GM21528 (cell line): Measurements from ENCODE around the gene MEF2D.

Experiments
- ATAC-seq: cut with Tn5 transposase; IDR thresholded peaks from one replicate; pipeline ENCODE4 v1.9.1; 2021; ENCODE audit warnings: mild to moderate bottlenecking, moderate library complexity; ENCODE audit not compliant: unreplicated experiment, low FRiP score

Gene MEF2D

GRCh38 chr1:156525071-156525501 is 24.5 kb upstream of the MEF2D start:
- no peak for ATAC-seq

GRCh38 chr1:156524481-156524869 is 23.9 kb upstream of the MEF2D start:
- ATAC-seq, result no peak

GRCh38 chr1:156523801-156524480 is 23.4 kb upstream of the MEF2D start:
- no peak for ATAC-seq

GRCh38 chr1:156522443-156522970 is 21.9 kb upstream of the MEF2D start:
- no peak for ATAC-seq

DNA sequence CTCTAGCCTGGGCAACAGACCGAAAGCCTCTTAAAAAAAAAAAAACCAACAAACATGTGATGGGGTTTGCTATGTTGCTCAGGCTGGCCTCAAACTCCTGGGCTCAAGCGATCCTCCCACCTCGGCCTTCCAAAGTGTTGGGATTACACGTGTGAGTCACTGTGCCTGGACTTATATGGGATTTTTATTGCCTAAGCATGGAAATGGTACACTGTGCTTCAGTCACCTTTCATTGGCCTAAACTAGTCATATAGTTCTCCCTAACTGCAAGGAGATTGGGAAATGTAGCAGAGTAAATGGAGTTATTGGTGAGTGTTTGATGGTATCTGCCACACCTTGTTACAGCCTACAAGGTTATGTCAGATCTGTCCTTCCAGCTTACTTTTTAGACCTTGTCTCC is 17.2 kb upstream of the MEF2D start:
- no peak for ATAC-seq

DNA sequence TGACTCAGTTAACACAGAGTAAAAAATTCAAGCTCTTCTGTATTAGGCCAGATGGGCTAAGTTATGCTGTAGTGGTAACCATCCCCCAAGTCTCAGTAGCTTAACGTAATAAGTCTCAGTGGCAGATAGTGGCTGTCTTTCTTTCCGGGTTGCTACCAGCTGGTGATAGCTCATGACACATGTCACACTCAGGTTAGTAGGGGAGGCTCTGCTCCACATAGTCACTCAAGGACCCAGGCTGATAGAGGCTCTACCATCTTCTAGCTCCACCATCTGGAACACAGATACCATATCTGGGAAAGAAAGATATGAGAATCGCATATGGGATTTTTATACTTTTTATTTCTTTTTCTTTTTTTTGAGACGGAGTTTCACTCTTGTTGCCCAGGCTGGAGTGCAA is 16.2 kb upstream of the MEF2D start:
- no peak for ATAC-seq

DNA sequence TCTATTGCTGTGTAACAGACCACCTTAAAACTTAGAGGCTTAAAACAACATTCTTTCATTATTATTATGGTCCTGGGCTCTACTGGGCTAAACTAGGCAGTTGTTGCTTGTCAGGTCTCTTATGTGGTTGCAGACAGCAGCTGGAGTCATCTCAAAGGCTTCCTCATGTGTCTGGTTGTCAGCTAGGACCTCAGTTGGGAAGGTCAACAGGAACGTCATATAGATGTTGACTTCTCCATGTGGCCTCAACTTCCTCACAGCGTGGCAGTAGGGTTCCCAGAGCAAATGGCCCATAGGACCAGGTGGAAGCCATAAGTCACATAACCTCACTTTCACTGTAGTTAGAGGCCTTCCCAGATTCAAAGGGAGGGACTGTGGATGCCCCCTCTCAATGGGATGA is 15.4 kb upstream of the MEF2D start:
- no peak for ATAC-seq

GRCh38 chr1:156513185-156513584 is 12.6 kb upstream of the MEF2D start:
- no peak for ATAC-seq

DNA sequence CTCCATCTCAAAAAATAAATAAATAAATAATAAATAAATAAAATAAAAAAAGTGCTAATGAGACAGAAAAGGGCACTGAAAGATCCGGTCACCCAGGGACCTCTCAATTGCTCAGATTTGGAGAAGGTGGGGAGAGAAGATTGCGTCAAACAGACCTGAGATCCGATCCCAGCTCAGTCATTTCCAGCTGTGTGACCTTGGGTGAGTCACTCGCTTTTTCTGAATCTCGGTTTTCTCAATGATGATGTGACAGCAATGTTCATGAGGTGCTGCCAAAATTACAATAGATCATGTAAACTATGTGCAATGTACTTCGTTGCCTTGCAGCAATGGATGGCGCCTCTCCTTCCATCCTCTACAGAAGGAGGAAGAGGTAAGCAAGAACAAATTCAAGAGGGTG is 11.1 kb upstream of the MEF2D start:
- ATAC-seq, result no peak

- no peak for ATAC-seq
Observed at GRCh38 chr1:156510709-156511108, 10.1 kb upstream of the MEF2D start.

DNA sequence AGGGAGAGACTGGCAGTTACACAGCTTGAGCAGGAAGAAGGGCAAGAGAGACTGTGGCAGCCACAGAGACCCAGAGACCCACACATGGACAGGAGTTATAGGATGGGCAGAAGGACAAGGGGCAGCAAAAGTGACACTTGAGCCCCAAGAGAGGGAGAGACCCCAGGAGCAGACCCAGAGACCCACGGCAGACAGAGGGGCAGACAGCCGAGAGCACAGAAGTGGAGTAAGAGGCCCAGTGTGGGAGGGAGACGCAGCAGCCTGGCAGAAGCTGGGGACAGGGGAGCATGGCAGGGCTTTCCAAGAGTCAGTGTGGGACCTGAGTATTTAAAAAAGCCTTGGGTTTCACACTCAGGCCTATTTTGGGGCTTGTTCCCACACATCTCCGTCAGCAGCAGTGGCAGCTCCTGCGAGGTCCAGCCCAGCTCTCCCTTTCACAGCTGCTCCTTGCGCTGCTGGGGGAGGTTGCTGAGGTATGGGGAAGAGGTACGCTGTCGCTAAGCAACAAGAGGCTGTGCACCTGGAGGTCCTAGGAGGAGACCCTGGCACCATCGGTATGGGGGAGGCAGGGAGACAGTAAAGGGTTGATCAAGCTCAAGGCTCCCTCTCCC is 9.0 kb upstream of the MEF2D start:
- ATAC-seq, result no peak

DNA sequence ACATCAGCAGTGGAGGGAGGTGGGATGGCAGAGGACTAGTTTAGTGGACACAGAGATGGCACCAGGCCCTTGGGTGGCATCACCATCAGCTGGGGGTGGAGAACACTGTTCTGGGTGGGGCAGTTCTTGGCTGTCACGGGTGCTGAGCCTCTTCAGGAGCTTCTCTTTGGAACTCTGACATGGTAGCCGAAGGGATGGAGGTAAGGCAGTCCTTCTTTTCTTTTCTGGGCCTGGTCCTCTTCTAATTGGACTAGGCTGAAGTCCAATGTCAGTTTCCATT is 8.3 kb upstream of the MEF2D start:
- no peak for ATAC-seq

GRCh38 chr1:156508205-156508954 is 7.8 kb upstream of the MEF2D start:
- ATAC-seq, result no peak

GRCh38 chr1:156506450-156506849 is 5.9 kb upstream of the MEF2D start:
- no peak for ATAC-seq

GRCh38 chr1:156505679-156506298 is 5.2 kb upstream of the MEF2D start:
- no peak for ATAC-seq

GRCh38 chr1:156504821-156505678 is 4.5 kb upstream of the MEF2D start:
- peak; percentile 36 for ATAC-seq

DNA sequence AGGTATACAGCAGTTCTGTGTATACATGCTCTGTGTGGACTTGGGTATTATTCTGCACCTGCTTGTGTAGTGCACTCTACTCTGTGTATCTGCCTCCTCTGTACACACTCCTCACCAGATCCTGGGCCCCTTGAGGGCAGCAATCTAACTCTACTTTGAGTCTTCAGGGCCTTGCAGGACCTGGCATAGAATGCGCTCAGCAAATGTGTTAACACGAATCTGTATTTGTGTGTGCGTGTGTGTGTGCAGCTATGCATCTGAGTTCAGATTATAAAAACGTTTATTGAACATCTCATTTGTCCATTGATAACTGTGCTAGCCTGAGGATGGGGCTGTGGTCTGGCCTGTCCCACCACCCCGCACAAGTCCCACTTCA is 3.9 kb upstream of the MEF2D start:
- no peak for ATAC-seq

- ATAC-seq, result no peak
Observed at GRCh38 chr1:156503698-156504437, 3.3 kb upstream of the MEF2D start.

- ATAC-seq, result no peak
Observed at GRCh38 chr1:156502894-156503697, 2.5 kb upstream of the MEF2D start.
